Esophagus (tissue), 2 donors: ENCODE results near the gene TINAG. TPM values are rescaled to one million over a fixed set of nuclear protein-coding genes. Genes with fewer than 3 reads are reported as not detected.

Experiments used
- H3K27ac ChIP-seq, 2 donors: one replicate each; pipeline ENCODE4 v1.5.1; 2013; ENCODE audit warnings: low read depth in 2 of 2, mild to moderate bottlenecking in 2 of 2, inconsistent platforms in 1 of 2, low read length in 1 of 2, moderate library complexity in 1 of 2
- H3K27me3 ChIP-seq, 2 donors: one replicate each; pipeline ENCODE4 v1.6.1; 2013; ENCODE audit warnings: low read length in 2 of 2, control low read depth in 1 of 2, mild to moderate bottlenecking in 1 of 2; ENCODE audit not compliant: insufficient read depth in 2 of 2, control insufficient read depth in 1 of 2
- H3K36me3 ChIP-seq, 2 donors: one replicate each; pipeline ENCODE4 v1.6.1; 2013; ENCODE audit warnings: low read length in 1 of 2; ENCODE audit not compliant: control insufficient read depth in 2 of 2, insufficient read depth in 2 of 2
- H3K4me1 ChIP-seq, 2 donors: one replicate each; pipeline ENCODE4 v1.6.1; 2013; ENCODE audit warnings: low read length in 1 of 2; ENCODE audit not compliant: control insufficient read depth in 2 of 2, insufficient read depth in 2 of 2
- H3K4me3 ChIP-seq, 2 donors: one replicate each; pipeline ENCODE4 v1.5.1; 2013; ENCODE audit warnings: low read length in 2 of 2, mild to moderate bottlenecking in 2 of 2, low read depth in 1 of 2, moderate library complexity in 1 of 2
- H3K9me3 ChIP-seq, 2 donors: one replicate each; pipeline ENCODE4 v1.6.1; 2013; ENCODE audit warnings: mild to moderate bottlenecking in 2 of 2, low read depth in 1 of 2, low read length in 1 of 2, moderate library complexity in 1 of 2; ENCODE audit not compliant: control insufficient read depth in 2 of 2, insufficient read depth in 1 of 2
- WGBS, 2 donors: extraction: QIAGEN DNeasy Blood & Tissue Kit; methylation state at CpG; one replicate each; pipeline ENCODE4 v1.1.7; 2013; 5-methylcytosine and 5-hydroxymethylcytosine counted together
- polyA plus RNA-seq, 2 donors: library from polyadenylated mRNA; stranded (reverse); fragments of 200-250 nt; gene quantifications; one replicate each; pipeline ENCODE4 v1.2.3, GENCODE V29; 2013
- donor health status: healthy with polysubstance abuse.
- donor health status: Bipolar disorder and iron deficiency.

The TINAG gene
- polyA plus RNA-seq, 2 donors = not detected

- Histone ChIP-seq H3K36me3 (no peaks in the 10 kb centered on the region), H3K4me3 (no peak overlapping the region), H3K27me3 (no peaks in the 10 kb centered on the region), H3K27ac (no peak overlapping the region), H3K4me1 (no peaks in the 10 kb centered on the region), H3K9me3 (no peaks in the 10 kb centered on the region)
- WGBS, 2 donors = 90 to 95% methylated on average over 2 of the region's 2 CpGs
Observed at GRCh38 chr6:54353975-54354374, 45.7 kb downstream of the TINAG start.

- no peaks in the 10 kb centered on the region for H3K36me3 ChIP-seq
- H3K27ac ChIP-seq = no peak overlapping the region
- H3K27me3 ChIP-seq = no peaks in the 10 kb centered on the region
- H3K4me3 ChIP-seq = no peak overlapping the region
- H3K9me3 ChIP-seq = no peaks in the 10 kb centered on the region
- 77 to 86% methylated on average over 2 of the region's 2 CpGs for WGBS, 2 donors
- H3K4me1 ChIP-seq = no peaks in the 10 kb centered on the region
Observed at GRCh38 chr6:54354608-54355007, 46.4 kb downstream of the TINAG start.

GRCh38 chr6:54357141-54357540, 48.9 kb downstream of the TINAG start:
- no peak overlapping the region for H3K27ac ChIP-seq
- no peak overlapping the region for H3K4me3 ChIP-seq
- WGBS, 2 donors = 81 to 89% methylated on average over 1 of the region's 1 CpG
- no peaks in the 10 kb centered on the region for H3K4me1 ChIP-seq
- no peaks in the 10 kb centered on the region for H3K36me3 ChIP-seq
- no peaks in the 10 kb centered on the region for H3K9me3 ChIP-seq
- no peaks in the 10 kb centered on the region for H3K27me3 ChIP-seq

GRCh38 chr6:54361188-54361587, 52.9 kb downstream of the TINAG start:
- no peak overlapping the region for H3K27ac ChIP-seq
- no peaks in the 10 kb centered on the region for H3K9me3 ChIP-seq
- H3K4me3 ChIP-seq = no peak overlapping the region
- H3K4me1 ChIP-seq = no peaks in the 10 kb centered on the region
- H3K36me3 ChIP-seq = no peaks in the 10 kb centered on the region
- H3K27me3 ChIP-seq = no peaks in the 10 kb centered on the region
- WGBS, 2 donors = 59 to 63% methylated on average over 1 of the region's 1 CpG

DNA sequence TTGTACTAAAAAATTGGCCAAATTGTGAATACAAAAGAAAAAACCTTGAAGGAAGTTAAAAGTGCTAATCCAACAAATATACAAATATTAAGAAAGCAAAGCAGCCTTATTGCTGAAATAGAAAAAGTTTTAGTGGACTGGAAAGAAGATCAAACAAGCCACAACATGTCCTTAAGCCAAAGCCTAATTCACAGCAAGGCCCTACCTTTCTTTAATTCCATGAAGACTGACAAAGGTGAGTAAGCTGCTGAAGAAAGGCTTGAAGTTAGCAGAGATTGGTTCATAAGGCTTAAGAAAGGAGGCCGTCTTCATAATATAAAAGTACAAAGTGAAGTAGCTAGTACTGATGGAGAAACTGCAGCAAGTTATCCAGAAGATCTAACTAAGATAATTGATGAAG, 53.5 kb downstream of the TINAG start:
- no peaks in the 10 kb centered on the region for H3K36me3 ChIP-seq
- no peaks in the 10 kb centered on the region for H3K27me3 ChIP-seq
- H3K4me1 ChIP-seq = no peaks in the 10 kb centered on the region
- no peak overlapping the region for H3K4me3 ChIP-seq
- no peak overlapping the region for H3K27ac ChIP-seq
- 62 to 81% methylated on average over 1 of the region's 1 CpG for WGBS, 2 donors
- no peaks in the 10 kb centered on the region for H3K9me3 ChIP-seq

- 57 to 58% methylated on average over 4 of the region's 4 CpGs for WGBS, 2 donors
- no peaks in the 10 kb centered on the region for H3K36me3 ChIP-seq
- H3K4me1 ChIP-seq = no peaks in the 10 kb centered on the region
- no peaks in the 10 kb centered on the region for H3K27me3 ChIP-seq
- H3K4me3 ChIP-seq = no peak overlapping the region
- H3K27ac ChIP-seq = no peak overlapping the region
- no peaks in the 10 kb centered on the region for H3K9me3 ChIP-seq
Observed at GRCh38 chr6:54366667-54367327, 58.6 kb downstream of the TINAG start.

- Histone ChIP-seq H3K36me3 (no peaks in the 10 kb centered on the region), H3K4me1 (no peaks in the 10 kb centered on the region), H3K27me3 (no peaks in the 10 kb centered on the region), H3K27ac (no peak overlapping the region), H3K9me3 (no peaks in the 10 kb centered on the region), H3K4me3 (no peak overlapping the region)
- WGBS, 2 donors = 70 to 74% methylated on average over 2 of the region's 2 CpGs
Observed at GRCh38 chr6:54377776-54378175, 69.5 kb downstream of the TINAG start.

GRCh38 chr6:54386295-54386694, 78.1 kb downstream of the TINAG start:
- no peaks in the 10 kb centered on the region for H3K4me1 ChIP-seq
- H3K27me3 ChIP-seq = no peaks in the 10 kb centered on the region
- WGBS, 2 donors = 91 to 92% methylated on average over 5 of the region's 5 CpGs
- no peak overlapping the region for H3K27ac ChIP-seq
- H3K36me3 ChIP-seq = no peaks in the 10 kb centered on the region
- no peaks in the 10 kb centered on the region for H3K9me3 ChIP-seq
- H3K4me3 ChIP-seq = no peak overlapping the region

DNA sequence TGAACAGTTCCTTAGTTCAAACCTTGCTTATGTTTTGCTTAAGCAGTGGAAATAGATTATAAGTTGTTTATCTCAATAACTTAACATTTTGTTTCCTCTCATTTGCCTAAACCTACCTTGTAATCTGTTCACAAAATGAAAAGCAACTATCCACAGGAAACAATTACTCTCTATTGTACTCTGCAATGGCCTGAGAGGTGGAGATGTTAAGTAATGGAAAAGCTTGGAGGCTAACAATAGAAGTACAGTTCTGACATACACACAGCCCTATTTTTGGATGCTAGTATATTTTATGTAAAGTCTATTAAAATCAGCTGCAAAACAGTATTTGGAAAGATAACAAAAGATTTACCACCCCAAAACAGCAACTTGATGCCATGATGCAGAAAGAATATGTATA, 82.1 kb downstream of the TINAG start:
- Histone ChIP-seq H3K4me1 (no peaks in the 10 kb centered on the region), H3K27ac (no peak overlapping the region), H3K36me3 (no peaks in the 10 kb centered on the region), H3K27me3 (no peaks in the 10 kb centered on the region), H3K4me3 (no peak overlapping the region), H3K9me3 (no peaks in the 10 kb centered on the region)

DNA sequence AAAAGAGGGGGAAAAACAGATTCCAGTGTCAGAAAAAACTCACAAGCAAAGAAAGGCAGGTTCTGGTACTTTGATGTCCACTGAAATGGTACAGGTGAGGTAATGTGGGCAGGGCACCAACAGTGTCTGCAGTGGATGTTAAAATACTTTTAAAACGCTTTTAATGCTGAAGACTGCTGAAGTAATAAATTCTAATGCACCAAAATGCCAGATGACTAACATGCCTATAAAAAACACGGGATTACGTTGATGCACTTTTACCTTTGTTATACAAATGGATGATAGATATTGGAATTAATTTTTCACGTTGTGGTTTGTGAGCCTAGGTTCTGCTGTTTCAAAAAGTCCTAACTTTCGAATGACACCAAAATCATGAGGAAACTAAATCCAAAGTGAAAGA, 83.3 kb downstream of the TINAG start:
- Histone ChIP-seq H3K27ac (no peak overlapping the region), H3K27me3 (no peaks in the 10 kb centered on the region), H3K36me3 (no peaks in the 10 kb centered on the region), H3K9me3 (no peaks in the 10 kb centered on the region), H3K4me3 (no peak overlapping the region), H3K4me1 (no peaks in the 10 kb centered on the region)
- WGBS, 2 donors = 76 to 80% methylated on average over 5 of the region's 5 CpGs
